Esophagus (tissue), 2 donors: Measurements from ENCODE around the gene GLB1L2. TPM values are rescaled to one million over a fixed set of nuclear protein-coding genes. Genes with fewer than 3 reads are reported as not detected.

Experiments used
- H3K27ac ChIP-seq, 2 donors: one replicate each; pipeline ENCODE4 v1.5.1; 2013; ENCODE audit warnings: low read depth in 2 of 2, mild to moderate bottlenecking in 2 of 2, inconsistent platforms in 1 of 2, low read length in 1 of 2, moderate library complexity in 1 of 2
- H3K27me3 ChIP-seq, 2 donors: one replicate each; pipeline ENCODE4 v1.6.1; 2013; ENCODE audit warnings: low read length in 2 of 2, control low read depth in 1 of 2, mild to moderate bottlenecking in 1 of 2; ENCODE audit not compliant: insufficient read depth in 2 of 2, control insufficient read depth in 1 of 2
- H3K36me3 ChIP-seq, 2 donors: one replicate each; pipeline ENCODE4 v1.6.1; 2013; ENCODE audit warnings: low read length in 1 of 2; ENCODE audit not compliant: control insufficient read depth in 2 of 2, insufficient read depth in 2 of 2
- H3K4me1 ChIP-seq, 2 donors: one replicate each; pipeline ENCODE4 v1.6.1; 2013; ENCODE audit warnings: low read length in 1 of 2; ENCODE audit not compliant: control insufficient read depth in 2 of 2, insufficient read depth in 2 of 2
- H3K4me3 ChIP-seq, 2 donors: one replicate each; pipeline ENCODE4 v1.5.1; 2013; ENCODE audit warnings: low read length in 2 of 2, mild to moderate bottlenecking in 2 of 2, low read depth in 1 of 2, moderate library complexity in 1 of 2
- H3K9me3 ChIP-seq, 2 donors: one replicate each; pipeline ENCODE4 v1.6.1; 2013; ENCODE audit warnings: mild to moderate bottlenecking in 2 of 2, low read depth in 1 of 2, low read length in 1 of 2, moderate library complexity in 1 of 2; ENCODE audit not compliant: control insufficient read depth in 2 of 2, insufficient read depth in 1 of 2
- WGBS, 2 donors: extraction: QIAGEN DNeasy Blood & Tissue Kit; methylation state at CpG; one replicate each; pipeline ENCODE4 v1.1.7; 2013; 5-methylcytosine and 5-hydroxymethylcytosine counted together
- polyA plus RNA-seq, 2 donors: library from polyadenylated mRNA; stranded (reverse); fragments of 200-250 nt; gene quantifications; one replicate each; pipeline ENCODE4 v1.2.3, GENCODE V29; 2013
- donor health status: healthy with polysubstance abuse.
- donor health status: Bipolar disorder and iron deficiency.

GLB1L2 gene
- polyA plus RNA-seq, 2 donors = 2.4 to 3.2 TPM

GRCh38 chr11:134355136-134355535, 23.3 kb downstream of the GLB1L2 start:
- Histone ChIP-seq H3K36me3 (peaks cover 0 to 4% of the 10 kb centered on the region in 2 donors), H3K4me3 (no peak overlapping the region), H3K9me3 (no peaks in the 10 kb centered on the region), H3K4me1 (no peaks in the 10 kb centered on the region), H3K27me3 (no peaks in the 10 kb centered on the region), H3K27ac (no peak overlapping the region)
- WGBS, 2 donors = 71 to 73% methylated on average over 2 of the region's 2 CpGs

DNA sequence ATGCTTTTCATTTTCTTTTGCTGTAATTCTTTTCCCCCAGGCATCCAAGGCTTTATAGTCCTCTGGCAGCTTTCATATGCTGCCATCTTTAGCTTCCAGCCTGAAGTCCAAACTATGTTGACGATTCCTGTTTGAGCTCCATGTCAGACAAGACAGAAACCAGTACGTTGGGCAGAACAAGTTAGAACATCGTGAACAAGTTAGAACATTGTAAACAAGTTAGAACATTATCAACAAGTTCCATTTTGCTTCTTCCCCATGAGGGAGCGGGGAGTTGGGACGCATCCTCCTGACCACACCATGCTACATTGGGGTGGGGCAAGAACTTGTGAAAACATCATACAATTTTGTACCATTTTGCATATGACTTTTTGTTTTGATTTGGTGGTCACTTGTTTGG, 23.9 kb downstream of the GLB1L2 start:
- no peak overlapping the region for H3K27ac ChIP-seq
- 69 to 87% methylated on average over 5 of the region's 5 CpGs for WGBS, 2 donors
- peaks cover 0 to 4% of the 10 kb centered on the region in 2 donors for H3K36me3 ChIP-seq
- no peak overlapping the region for H3K4me3 ChIP-seq
- no peaks in the 10 kb centered on the region for H3K27me3 ChIP-seq
- no peaks in the 10 kb centered on the region for H3K4me1 ChIP-seq
- no peaks in the 10 kb centered on the region for H3K9me3 ChIP-seq

DNA sequence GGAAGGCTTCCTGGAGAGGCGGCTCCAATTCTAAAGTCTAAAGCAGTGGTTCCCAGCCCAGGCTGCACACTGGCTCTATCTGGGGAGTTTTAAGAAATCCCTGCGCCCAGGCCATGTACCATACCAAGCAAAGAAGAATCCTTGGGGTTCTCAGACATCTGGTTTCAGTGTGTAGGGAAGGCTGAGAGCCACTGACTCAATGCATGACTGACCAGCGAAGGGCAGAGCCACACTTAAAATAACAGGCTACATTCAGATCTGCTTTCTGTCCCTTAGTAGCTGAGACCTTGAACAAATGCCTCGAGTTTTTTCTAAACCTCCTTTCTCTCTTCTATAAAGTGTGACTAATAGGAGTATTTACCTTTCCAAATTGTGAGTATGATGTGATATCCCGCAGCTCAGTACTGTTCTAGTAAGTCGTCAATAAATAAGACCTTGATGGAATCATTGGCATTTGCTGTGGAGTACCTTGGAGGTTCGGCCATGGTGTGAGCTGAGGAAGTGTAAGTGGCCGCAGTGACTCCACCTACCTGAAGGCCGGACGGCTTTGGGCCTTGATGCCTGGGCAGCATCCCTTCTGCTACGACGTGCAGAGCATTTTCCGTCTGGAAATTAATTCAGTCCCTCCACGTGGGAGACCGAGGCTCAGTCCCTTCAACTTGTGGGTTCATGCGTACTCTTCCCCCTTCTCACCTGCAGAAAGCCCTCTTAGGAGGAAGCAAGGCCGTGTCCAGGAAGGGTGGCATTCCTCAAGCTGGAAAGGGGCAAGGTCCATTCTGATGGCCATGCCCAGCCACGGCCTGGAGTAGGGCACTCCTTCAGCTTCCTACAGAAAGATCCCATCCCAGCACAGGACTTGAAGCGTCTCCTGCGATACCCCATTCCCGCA, 25.1 kb downstream of the GLB1L2 start:
- 91% methylated on average over 21 of the region's 21 CpGs for WGBS, 2 donors
- no peaks in the 10 kb centered on the region for H3K27me3 ChIP-seq

DNA sequence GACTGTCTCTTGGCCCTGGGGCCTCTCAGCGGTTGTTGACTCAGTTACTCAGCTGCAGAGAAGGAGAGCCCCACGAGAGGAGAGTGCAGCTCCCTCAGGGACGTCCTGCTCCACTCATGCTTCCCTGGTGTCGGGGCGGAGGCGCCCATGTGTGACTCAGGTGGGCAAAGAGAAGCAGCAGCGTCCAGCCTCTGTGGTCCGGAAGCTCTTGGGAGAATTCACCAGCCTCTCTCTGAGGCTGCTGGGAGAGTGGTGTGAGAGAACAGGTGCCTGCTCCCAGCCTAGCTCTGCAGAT, 25.7 kb downstream of the GLB1L2 start:
- H3K4me3 ChIP-seq = no peak overlapping the region
- no peaks in the 10 kb centered on the region for H3K4me1 ChIP-seq
- H3K27ac ChIP-seq = no peak overlapping the region
- WGBS, 2 donors = 84 to 85% methylated on average over 8 of the region's 8 CpGs
- peaks cover 0 to 4% of the 10 kb centered on the region in 2 donors for H3K36me3 ChIP-seq
- no peaks in the 10 kb centered on the region for H3K27me3 ChIP-seq
- no peaks in the 10 kb centered on the region for H3K9me3 ChIP-seq

More for the DNA sequence above, 25.1 kb downstream of the GLB1L2 start:
- H3K36me3 ChIP-seq = peaks cover 0 to 4% of the 10 kb centered on the region in 2 donors
- H3K4me3 ChIP-seq = no peak overlapping the region
- H3K4me1 ChIP-seq = no peaks in the 10 kb centered on the region
- H3K9me3 ChIP-seq = no peaks in the 10 kb centered on the region
- H3K27ac ChIP-seq = no peak overlapping the region

GRCh38 chr11:134358165-134358855, 26.5 kb downstream of the GLB1L2 start:
- Histone ChIP-seq H3K9me3 (no peaks in the 10 kb centered on the region), H3K4me3 (no peak overlapping the region), H3K4me1 (no peaks in the 10 kb centered on the region), H3K27ac (no peak overlapping the region), H3K36me3 (peaks cover 0 to 4% of the 10 kb centered on the region in 2 donors), H3K27me3 (no peaks in the 10 kb centered on the region)
- 86 to 87% methylated on average over 27 of the region's 27 CpGs for WGBS, 2 donors

GRCh38 chr11:134358856-134359490, 27.2 kb downstream of the GLB1L2 start:
- H3K27ac ChIP-seq = no peak overlapping the region
- WGBS, 2 donors = 88 to 91% methylated on average over 18 of the region's 18 CpGs
- no peaks in the 10 kb centered on the region for H3K4me1 ChIP-seq
- H3K36me3 ChIP-seq = peaks cover 0 to 4% of the 10 kb centered on the region in 2 donors
- no peak overlapping the region for H3K4me3 ChIP-seq
- no peaks in the 10 kb centered on the region for H3K9me3 ChIP-seq
- no peaks in the 10 kb centered on the region for H3K27me3 ChIP-seq

GRCh38 chr11:134359646-134360045, 27.9 kb downstream of the GLB1L2 start:
- Histone ChIP-seq H3K27ac (no peak overlapping the region), H3K9me3 (no peaks in the 10 kb centered on the region), H3K4me1 (no peaks in the 10 kb centered on the region), H3K36me3 (peaks cover 0 to 4% of the 10 kb centered on the region in 2 donors), H3K4me3 (no peak overlapping the region), H3K27me3 (no peaks in the 10 kb centered on the region)
- 90 to 92% methylated on average over 10 of the region's 10 CpGs for WGBS, 2 donors

- Histone ChIP-seq H3K27ac (no peak overlapping the region), H3K36me3 (peaks cover 0 to 4% of the 10 kb centered on the region in 2 donors), H3K27me3 (no peaks in the 10 kb centered on the region), H3K9me3 (no peaks in the 10 kb centered on the region), H3K4me1 (no peaks in the 10 kb centered on the region), H3K4me3 (no peak overlapping the region)
- 27 to 28% methylated on average over 30 of the region's 30 CpGs for WGBS, 2 donors
Observed at GRCh38 chr11:134360050-134360835, 28.5 kb downstream of the GLB1L2 start.

GRCh38 chr11:134361661-134362060, 29.9 kb downstream of the GLB1L2 start:
- WGBS, 2 donors = 79 to 84% methylated on average over 26 of the region's 26 CpGs
- Histone ChIP-seq H3K27ac (no peak overlapping the region), H3K27me3 (no peaks in the 10 kb centered on the region), H3K9me3 (no peaks in the 10 kb centered on the region), H3K4me1 (no peaks in the 10 kb centered on the region), H3K4me3 (no peak overlapping the region), H3K36me3 (peaks cover 0 to 4% of the 10 kb centered on the region in 2 donors)
